Keratinocyte (primary cell): ENCODE results near the gene DFFA. TPM values are rescaled to one million over a fixed set of nuclear protein-coding genes. Genes with fewer than 3 reads are reported as not detected.

ENCODE experiments used
- DNase-seq: peaks from one replicate; pipeline ENCODE4 v3.0.0-alpha.2; 2011; ENCODE audit warnings: low read depth, missing footprints, low spot score
- FAIRE-seq: peaks from 2 replicates; lab custom pipeline; 2011; peaks lifted over from hg19 to GRCh38; lab: Jason Lieb, UNC
- H2AFZ ChIP-seq: 2 replicates; pipeline ENCODE4 v1.6.0; 2012; ENCODE audit warnings: low read length, control low read depth, inconsistent platforms; ENCODE audit not compliant: control insufficient read depth
- H3K27ac ChIP-seq: 2 replicates; pipeline ENCODE4 v1.5.1; 2011; ENCODE audit warnings: low read length; ENCODE audit not compliant: control insufficient read depth, insufficient read depth
- H3K27me3 ChIP-seq: 3 replicates; pipeline ENCODE4 v1.6.0; 2011; ENCODE audit warnings: low read length; ENCODE audit not compliant: control insufficient read depth, insufficient read depth; ENCODE audit errors: extremely low read depth
- H3K36me3 ChIP-seq, 2 experiments: 2 replicates in 1 of 2; 3 replicates in 1 of 2; pipeline ENCODE4 v1.5.1; 2011; ENCODE audit warnings: low read length in 2 of 2, mild to moderate bottlenecking in 1 of 2; ENCODE audit not compliant: control insufficient read depth in 2 of 2, insufficient read depth in 2 of 2; ENCODE audit errors: extremely low read depth in 1 of 2
- H3K4me1 ChIP-seq: 3 replicates; pipeline ENCODE4 v1.5.1; 2011; ENCODE audit warnings: low read length; ENCODE audit not compliant: control insufficient read depth, insufficient read depth; ENCODE audit errors: extremely low read depth
- H3K4me2 ChIP-seq: 3 replicates; pipeline ENCODE4 v1.6.0; 2011; ENCODE audit warnings: low read depth, low read length; ENCODE audit not compliant: control insufficient read depth, insufficient read depth; ENCODE audit errors: extremely low read depth
- H3K4me3 ChIP-seq, 3 experiments: fragments of 200-600 bp in 1 of 3; sonication (generic) in 1 of 3; 2 replicates in 2 of 3; 3 replicates in 1 of 3; pipeline ENCODE4 v1.5.1; 2011 to 2016; ENCODE audit warnings: low read length in 3 of 3, mild to moderate bottlenecking in 3 of 3, control low read depth in 2 of 3, inconsistent platforms in 1 of 3, low read depth in 1 of 3, mixed read lengths in 1 of 3, mixed run types in 1 of 3, moderate library complexity in 1 of 3; ENCODE audit not compliant: control insufficient read depth in 2 of 3, insufficient read depth in 2 of 3; ENCODE audit errors: extremely low read depth in 1 of 3
- H3K79me2 ChIP-seq: 2 replicates; pipeline ENCODE4 v1.6.0; 2012; ENCODE audit warnings: low read length; ENCODE audit not compliant: control insufficient read depth, insufficient read depth
- H3K9ac ChIP-seq: 3 replicates; pipeline ENCODE4 v1.6.0; 2011; ENCODE audit warnings: low read length; ENCODE audit not compliant: control insufficient read depth, insufficient read depth; ENCODE audit errors: extremely low read depth
- H3K9me1 ChIP-seq: 3 replicates; pipeline ENCODE4 v1.6.0; 2011; ENCODE audit warnings: low read length; ENCODE audit not compliant: control insufficient read depth, insufficient read depth; ENCODE audit errors: extremely low read depth
- H3K9me3 ChIP-seq: 2 replicates; pipeline ENCODE4 v1.5.1; 2012; ENCODE audit warnings: low read depth, low read length; ENCODE audit not compliant: control insufficient read depth
- H4K20me1 ChIP-seq: 3 replicates; pipeline ENCODE4 v1.6.0; 2011; ENCODE audit warnings: low read length; ENCODE audit not compliant: control insufficient read depth, insufficient read depth; ENCODE audit errors: extremely low read depth
- EZH2 ChIP-seq: IDR thresholded peaks from one replicate; pipeline ENCODE4 v1.6.1; 2012; ENCODE audit warnings: inconsistent platforms, mild to moderate bottlenecking, low read length, moderate library complexity
- dilution Hi-C: fragments of 300-500 bp; cut with MboI; formaldehyde crosslinking; loops from one replicate; pipeline ENCODE4 v1.7.0; 2020; ENCODE audit warnings: low sequenced_read_pairs; ENCODE audit not compliant: extremely low pct_ligation_motif_present
- polyA plus RNA-seq, 5 experiments: library from polyadenylated mRNA; depleted of rRNA in 3 of 5; stranded (reverse) in 3 of 5; stranded (forward) in 1 of 5; unstranded in 1 of 5; fragments of >200 nt; gene quantifications; 1 replicate in 1 of 5; 2 replicates in 3 of 5; 3 replicates in 1 of 5; pipeline versions ENCODE4 v1.2.1 to v1.2.3, GENCODE V29; 2011 to 2012; ENCODE audit warnings: missing spikeins in 2 of 5, low read depth in 1 of 5, low replicate concordance in 1 of 5
- TF ChIP-seq, protein P1 (sequence below), 3 experiments: IDR thresholded peaks in 1 of 3; conservative IDR thresholded peaks in 1 of 3; optimal IDR thresholded peaks in 1 of 3; 2 replicates in 2 of 3; 3 replicates in 1 of 3; pipeline versions ENCODE3 to v1.5.1; 2011; ENCODE audit warnings: low read length in 3 of 3, mild to moderate bottlenecking in 3 of 3, moderate library complexity in 2 of 3, control low read depth in 1 of 3, inconsistent platforms in 1 of 3; ENCODE audit not compliant: insufficient read depth in 2 of 3; ENCODE audit errors: extremely low read depth in 1 of 3

The DFFA gene
- polyA plus RNA-seq, 1 donor (not counting 4 experiments of a cell fraction or from before 2014, with no cell fraction given), result 53.1 TPM

DNA sequence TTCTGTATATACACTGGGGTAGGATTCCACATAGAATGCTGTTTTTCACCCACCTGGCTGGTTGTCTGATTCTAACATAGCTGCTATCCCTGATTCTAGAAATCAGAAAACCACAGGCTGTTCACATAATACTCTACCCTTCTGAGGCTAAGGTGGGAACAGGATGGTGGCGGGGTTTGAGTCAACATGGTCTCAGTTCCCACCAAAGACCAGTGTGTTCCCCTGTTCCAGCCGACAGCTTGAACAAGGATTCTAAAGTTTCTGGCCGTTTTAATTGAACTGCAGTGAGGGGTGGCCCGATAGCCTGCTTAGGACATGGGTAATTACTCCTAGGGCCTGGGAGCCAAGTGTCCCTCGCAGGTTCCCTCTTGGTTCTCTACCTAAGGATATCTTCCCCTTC is 40.9 kb upstream of the DFFA start:
- no peak overlapping the region for H3K4me2 ChIP-seq
- H3K27me3 ChIP-seq, result no peaks in the 10 kb centered on the region
- DNase-seq (no peak), FAIRE-seq (no peak)
- H3K9me1 ChIP-seq, result peaks cover 2% of the 10 kb centered on the region
- H3K9me3 ChIP-seq, result no peaks in the 10 kb centered on the region
- no peak overlapping the region for H3K9ac ChIP-seq
- no peak for TF ChIP-seq EZH2
- TF ChIP-seq, protein P1, sequence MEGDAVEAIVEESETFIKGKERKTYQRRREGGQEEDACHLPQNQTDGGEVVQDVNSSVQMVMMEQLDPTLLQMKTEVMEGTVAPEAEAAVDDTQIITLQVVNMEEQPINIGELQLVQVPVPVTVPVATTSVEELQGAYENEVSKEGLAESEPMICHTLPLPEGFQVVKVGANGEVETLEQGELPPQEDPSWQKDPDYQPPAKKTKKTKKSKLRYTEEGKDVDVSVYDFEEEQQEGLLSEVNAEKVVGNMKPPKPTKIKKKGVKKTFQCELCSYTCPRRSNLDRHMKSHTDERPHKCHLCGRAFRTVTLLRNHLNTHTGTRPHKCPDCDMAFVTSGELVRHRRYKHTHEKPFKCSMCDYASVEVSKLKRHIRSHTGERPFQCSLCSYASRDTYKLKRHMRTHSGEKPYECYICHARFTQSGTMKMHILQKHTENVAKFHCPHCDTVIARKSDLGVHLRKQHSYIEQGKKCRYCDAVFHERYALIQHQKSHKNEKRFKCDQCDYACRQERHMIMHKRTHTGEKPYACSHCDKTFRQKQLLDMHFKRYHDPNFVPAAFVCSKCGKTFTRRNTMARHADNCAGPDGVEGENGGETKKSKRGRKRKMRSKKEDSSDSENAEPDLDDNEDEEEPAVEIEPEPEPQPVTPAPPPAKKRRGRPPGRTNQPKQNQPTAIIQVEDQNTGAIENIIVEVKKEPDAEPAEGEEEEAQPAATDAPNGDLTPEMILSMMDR (optimal IDR thresholded peaks at IDR 0.05 in 1 of 3, IDR thresholded peaks at IDR 0.05 in 1 of 3, conservative IDR thresholded peaks at IDR 0.05 in 1 of 3; ENCODE audit: extremely low read depth in 1 of 3, insufficient read depth in 2 of 3, low read length in 3 of 3), result no peak
- no peak overlapping the region for H2AFZ ChIP-seq
- H3K79me2 ChIP-seq, result peaks cover 73% of the 10 kb centered on the region
- H3K4me1 ChIP-seq, result peaks cover 67% of the 10 kb centered on the region
- dilution Hi-C loops, result no loop called here
- H3K4me3 ChIP-seq, result no peak overlapping the region
- H3K36me3 ChIP-seq, result no peaks in the 10 kb centered on the region
- no peak overlapping the region for H3K27ac ChIP-seq
- no peaks in the 10 kb centered on the region for H4K20me1 ChIP-seq

DNA sequence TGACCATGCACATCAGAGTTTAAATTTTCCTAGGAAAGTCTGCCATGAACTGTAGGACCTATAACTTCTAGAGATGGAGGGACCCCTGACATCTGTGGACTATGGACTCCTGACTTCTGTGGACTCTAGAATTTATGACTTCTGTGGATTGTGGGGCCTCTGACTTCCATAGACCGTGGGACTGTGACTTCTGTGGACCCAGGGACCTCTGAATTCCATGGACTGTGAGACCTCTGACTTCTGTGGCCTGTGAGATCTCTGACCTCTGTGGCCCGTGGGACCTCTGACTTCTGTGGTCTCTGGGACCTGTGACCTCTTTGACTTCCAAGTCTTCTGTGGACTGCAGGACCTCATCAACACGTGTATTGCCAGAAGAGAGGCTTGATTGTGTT is 39.2 kb upstream of the DFFA start:
- Histone ChIP-seq H2AFZ (no peak overlapping the region), H3K9ac (peak overlapping the region; percentile 45), H3K9me3 (no peaks in the 10 kb centered on the region), H3K79me2 (peaks cover 66% of the 10 kb centered on the region), H3K4me1 (peaks cover 52% of the 10 kb centered on the region), H3K36me3 (no peaks in the 10 kb centered on the region), H3K4me2 (peak overlapping the region; percentile 78), H4K20me1 (peaks cover 3% of the 10 kb centered on the region), H3K9me1 (peaks cover 2% of the 10 kb centered on the region), H3K27ac (peak overlapping the region; percentile 87), H3K27me3 (no peaks in the 10 kb centered on the region), H3K4me3 (peak overlapping the region in 2 of 3 experiments; percentile 9 to 26)
- DNase-seq (no peak), FAIRE-seq (no peak)
- no peak for TF ChIP-seq EZH2
- TF ChIP-seq, protein P1 (optimal IDR thresholded peaks at IDR 0.05 in 1 of 3, IDR thresholded peaks at IDR 0.05 in 1 of 3, conservative IDR thresholded peaks at IDR 0.05 in 1 of 3; ENCODE audit: extremely low read depth in 1 of 3, insufficient read depth in 2 of 3, low read length in 3 of 3), result no peak
- dilution Hi-C loops, result no loop called here
